HL-60 (cell line): ENCODE results near the gene CNDP1.

Source experiments
- DNase-seq, 2 experiments: peaks; one replicate each; pipeline ENCODE4 v3.0.0-alpha.2; 2010 to 2020; ENCODE audit warnings: low read depth in 1 of 2, low spot score in 1 of 2
- H3K27ac ChIP-seq: fragments of 250-450 bp; sonication (Bioruptor Pico); replicated peaks from 2 replicates; pipeline ENCODE4 v1.5.1; 2020; ENCODE audit warnings: mild to moderate bottlenecking, moderate library complexity
- H3K27me3 ChIP-seq: fragments of 250-450 bp; sonication (Bioruptor Pico); 2 replicates; pipeline ENCODE4 v1.5.1; 2021; ENCODE audit warnings: mild to moderate bottlenecking, moderate library complexity; ENCODE audit not compliant: insufficient read depth, poor library complexity, severe bottlenecking
- H3K4me3 ChIP-seq: replicated peaks from 2 replicates; pipeline ENCODE4 v1.5.1; 2011; ENCODE audit warnings: mild to moderate bottlenecking, control low read depth, low read length; ENCODE audit not compliant: insufficient read depth
- CTCF ChIP-seq: IDR thresholded peaks from one replicate; pipeline ENCODE4 v1.5.1; 2011; ENCODE audit warnings: low read length, control low read depth, inconsistent platforms; ENCODE audit not compliant: insufficient read depth
- GABPA ChIP-seq: IDR thresholded peaks from 2 replicates; pipeline ENCODE4 v1.6.1; 2012; ENCODE audit warnings: low read depth
- POLR2AphosphoS5 ChIP-seq: IDR thresholded peaks from 2 replicates; pipeline ENCODE4 v1.6.1; 2012; ENCODE audit warnings: low read depth
- SPI1 ChIP-seq: IDR thresholded peaks from 2 replicates; pipeline ENCODE4 v1.6.1; 2012; ENCODE audit warnings: low read depth, mild to moderate bottlenecking, borderline replicate concordance
- TF ChIP-seq, protein P1 (sequence below): IDR thresholded peaks from 2 replicates; pipeline ENCODE4 v1.6.1; 2012; ENCODE audit warnings: low read depth; ENCODE audit not compliant: insufficient replicate concordance

The CNDP1 gene

DNA sequence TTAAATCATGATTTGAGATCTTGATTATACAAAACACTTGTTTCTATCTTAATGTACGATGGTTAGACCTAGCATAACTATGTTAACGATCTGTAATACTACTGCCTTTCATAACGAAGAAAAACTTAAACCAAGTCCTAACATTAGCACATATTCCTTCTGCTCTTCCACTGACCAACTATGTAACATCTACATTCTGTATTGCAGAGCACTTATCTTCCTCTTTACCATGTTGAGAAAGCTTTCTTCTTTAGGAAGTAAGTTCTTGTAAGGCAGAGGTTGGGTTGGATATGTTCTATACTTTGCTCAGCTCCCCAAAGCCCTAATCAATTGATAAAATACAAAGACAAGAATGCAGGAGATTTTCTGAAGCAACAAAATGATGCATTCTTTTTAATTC is 55.5 kb downstream of the CNDP1 start:
- DNase-seq, result peak; percentile 38 to 45
- TF ChIP-seq CTCF (no peak), GABPA (no peak), SPI1 (no peak), POLR2AphosphoS5 (no peak)
- TF ChIP-seq, protein P1, sequence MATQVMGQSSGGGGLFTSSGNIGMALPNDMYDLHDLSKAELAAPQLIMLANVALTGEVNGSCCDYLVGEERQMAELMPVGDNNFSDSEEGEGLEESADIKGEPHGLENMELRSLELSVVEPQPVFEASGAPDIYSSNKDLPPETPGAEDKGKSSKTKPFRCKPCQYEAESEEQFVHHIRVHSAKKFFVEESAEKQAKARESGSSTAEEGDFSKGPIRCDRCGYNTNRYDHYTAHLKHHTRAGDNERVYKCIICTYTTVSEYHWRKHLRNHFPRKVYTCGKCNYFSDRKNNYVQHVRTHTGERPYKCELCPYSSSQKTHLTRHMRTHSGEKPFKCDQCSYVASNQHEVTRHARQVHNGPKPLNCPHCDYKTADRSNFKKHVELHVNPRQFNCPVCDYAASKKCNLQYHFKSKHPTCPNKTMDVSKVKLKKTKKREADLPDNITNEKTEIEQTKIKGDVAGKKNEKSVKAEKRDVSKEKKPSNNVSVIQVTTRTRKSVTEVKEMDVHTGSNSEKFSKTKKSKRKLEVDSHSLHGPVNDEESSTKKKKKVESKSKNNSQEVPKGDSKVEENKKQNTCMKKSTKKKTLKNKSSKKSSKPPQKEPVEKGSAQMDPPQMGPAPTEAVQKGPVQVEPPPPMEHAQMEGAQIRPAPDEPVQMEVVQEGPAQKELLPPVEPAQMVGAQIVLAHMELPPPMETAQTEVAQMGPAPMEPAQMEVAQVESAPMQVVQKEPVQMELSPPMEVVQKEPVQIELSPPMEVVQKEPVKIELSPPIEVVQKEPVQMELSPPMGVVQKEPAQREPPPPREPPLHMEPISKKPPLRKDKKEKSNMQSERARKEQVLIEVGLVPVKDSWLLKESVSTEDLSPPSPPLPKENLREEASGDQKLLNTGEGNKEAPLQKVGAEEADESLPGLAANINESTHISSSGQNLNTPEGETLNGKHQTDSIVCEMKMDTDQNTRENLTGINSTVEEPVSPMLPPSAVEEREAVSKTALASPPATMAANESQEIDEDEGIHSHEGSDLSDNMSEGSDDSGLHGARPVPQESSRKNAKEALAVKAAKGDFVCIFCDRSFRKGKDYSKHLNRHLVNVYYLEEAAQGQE, result no peak
- no peak overlapping the region for H3K4me3 ChIP-seq
- no peaks in the 10 kb centered on the region for H3K27me3 ChIP-seq
- H3K27ac ChIP-seq, result peak overlapping the region; percentile 55

DNA sequence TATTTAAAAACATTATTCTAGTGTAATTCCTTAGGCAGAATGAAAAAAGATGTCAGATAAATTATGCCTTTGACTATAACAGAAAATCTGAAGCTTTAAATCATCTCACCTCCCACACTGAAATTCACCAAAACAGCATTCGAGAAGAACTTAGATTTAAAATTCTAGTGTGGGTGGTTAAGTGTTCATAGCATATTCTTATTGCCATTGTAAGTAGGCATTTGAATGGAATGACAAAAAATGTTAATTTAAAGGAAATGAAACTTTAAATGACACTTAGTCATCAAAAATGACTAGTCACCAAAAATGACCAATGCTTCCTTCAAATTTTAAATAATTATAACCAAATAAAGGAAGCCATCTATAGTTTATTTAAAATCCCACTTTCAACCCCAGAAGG is 56.4 kb downstream of the CNDP1 start:
- Histone ChIP-seq H3K4me3 (no peak overlapping the region), H3K27me3 (no peaks in the 10 kb centered on the region), H3K27ac (peak overlapping the region; percentile 55)
- TF ChIP-seq, protein P1, result no peak
- no peak for TF ChIP-seq CTCF
- no peak for TF ChIP-seq SPI1
- no peak for TF ChIP-seq POLR2AphosphoS5
- TF ChIP-seq GABPA, result no peak
- DNase-seq, result no peak

- no peak overlapping the region for H3K4me3 ChIP-seq
- DNase-seq, result no peak
Observed at GRCh38 chr18:74595431-74595830, 61.1 kb downstream of the CNDP1 start.

GRCh38 chr18:74597034-74597661 is 62.8 kb downstream of the CNDP1 start:
- TF ChIP-seq GABPA (no peak), SPI1 (0 out of 2 replicates have a peak, but pooled peaks have one; percentile 82), CTCF (no peak), POLR2AphosphoS5 (peak; percentile 65; the same call in 1 of the 2 replicates)
- TF ChIP-seq, protein P1, result peak; percentile 30
- H3K27ac ChIP-seq, result peak overlapping the region; percentile 97
- no peaks in the 10 kb centered on the region for H3K27me3 ChIP-seq
- peak overlapping the region; percentile 87 for H3K4me3 ChIP-seq
- peak; percentile 67 to 73 for DNase-seq

More at GRCh38 chr18:74595431-74595830, 61.1 kb downstream of the CNDP1 start:
- peak overlapping the region; percentile 97 for H3K27ac ChIP-seq
- no peak for TF ChIP-seq GABPA
- peak; percentile 90 for TF ChIP-seq SPI1
- H3K27me3 ChIP-seq, result no peaks in the 10 kb centered on the region
